SK-N-SH (cell line): ENCODE data around the gene PRICKLE2. TPM values are rescaled to one million over a fixed set of nuclear protein-coding genes. Genes with fewer than 3 reads are reported as not detected.

ENCODE experiments used
- CTCF ChIA-PET: fragments of 300-600, 350-600 bp; formaldehyde crosslinking; extraction: SDS; loops from one replicate; lab custom pipeline; 2021; lab: Yijun Ruan, JAX
- POLR2A ChIA-PET: fragments of 350-600 bp; sonication (Branson Sonifier 250); formaldehyde crosslinking; extraction: SDS; loops from one replicate; lab custom pipeline; 2020; ENCODE audit warnings: antibody characterized with exemption, inconsistent platforms; lab: Yijun Ruan, JAX
- DNase-seq: peaks from one replicate; pipeline ENCODE4 v3.0.0; 2012
- H2AFZ ChIP-seq: fragments of 200-600 bp; sonication (generic); 2 replicates; pipeline ENCODE4 v1.8.1; 2016; ENCODE audit warnings: antibody characterized with exemption, mild to moderate bottlenecking, low read depth
- H3F3A ChIP-seq: fragments of 200-600 bp; sonication (generic); replicated peaks from 2 replicates; pipeline ENCODE3; 2016; ENCODE audit warnings: antibody characterized with exemption, mild to moderate bottlenecking; ENCODE audit not compliant: insufficient read depth
- H3K27ac ChIP-seq, 2 experiments: fragments of 200-500 bp in 1 of 2; fragments of 200-600 bp in 1 of 2; sonication (Bioruptor generic) in 1 of 2; sonication (generic), shearing (Covaris generic) in 1 of 2; 2 replicates each; pipeline versions ENCODE4 v1.5.1 to v1.6.1; 2014 to 2016; ENCODE audit warnings: low read depth in 2 of 2, inconsistent platforms in 1 of 2, low read length in 1 of 2, mild to moderate bottlenecking in 1 of 2, mixed read lengths in 1 of 2
- H3K27me3 ChIP-seq: fragments of 200-600 bp; sonication (generic), shearing (Covaris generic); 2 replicates; pipeline ENCODE4 v1.6.1; 2016; ENCODE audit warnings: mixed run types; ENCODE audit not compliant: insufficient read depth
- H3K36me3 ChIP-seq, 2 experiments: fragments of 200-500 bp in 1 of 2; fragments of 200-600 bp in 1 of 2; sonication (Bioruptor generic) in 1 of 2; sonication (generic) in 1 of 2; replicated peaks in 1 of 2; 2 replicates each; pipeline versions ENCODE3 to v1.5.1; 2014 to 2016; ENCODE audit warnings: low read length in 1 of 2, mild to moderate bottlenecking in 1 of 2; ENCODE audit not compliant: insufficient read depth in 2 of 2, control insufficient read depth in 1 of 2
- H3K4me1 ChIP-seq, 2 experiments: fragments of 200-500 bp in 1 of 2; fragments of 200-600 bp in 1 of 2; sonication (Bioruptor generic) in 1 of 2; sonication (generic), shearing (Covaris generic) in 1 of 2; 2 replicates each; pipeline versions ENCODE4 v1.5.1 to v1.6.1; 2014 to 2016; ENCODE audit warnings: low read depth in 1 of 2, low read length in 1 of 2, mixed run types in 1 of 2; ENCODE audit not compliant: insufficient read depth in 2 of 2, control insufficient read depth in 1 of 2
- H3K4me2 ChIP-seq: fragments of 200-600 bp; sonication (generic), shearing (Covaris generic); 2 replicates; pipeline ENCODE4 v1.6.1; 2017; ENCODE audit warnings: mixed run types
- H3K4me3 ChIP-seq, 2 experiments: fragments of 200-500 bp in 1 of 2; fragments of 200-600 bp in 1 of 2; sonication (Bioruptor generic) in 1 of 2; sonication (generic), shearing (Covaris generic) in 1 of 2; 2 replicates each; pipeline versions ENCODE4 v1.5.1 to v1.8.1; 2014 to 2016; ENCODE audit warnings: low read depth in 2 of 2, inconsistent platforms in 1 of 2, low read length in 1 of 2, mild to moderate bottlenecking in 1 of 2, mixed read lengths in 1 of 2, moderate library complexity in 1 of 2
- H3K79me2 ChIP-seq: fragments of 200-600 bp; sonication (generic); 2 replicates; pipeline ENCODE4 v1.8.1; 2017; ENCODE audit warnings: mild to moderate bottlenecking; ENCODE audit not compliant: insufficient read depth
- H3K9ac ChIP-seq: fragments of 200-600 bp; sonication (generic); 2 replicates; pipeline ENCODE4 v1.6.1; 2017; ENCODE audit warnings: mixed run types
- H3K9me2 ChIP-seq: fragments of 200-600 bp; sonication (generic); 2 replicates; pipeline ENCODE4 v1.6.1; 2017; ENCODE audit warnings: mixed run types
- H3K9me3 ChIP-seq: fragments of 200-600 bp; sonication (generic); 2 replicates; pipeline ENCODE4 v1.6.1; 2017; ENCODE audit warnings: mixed run types, mild to moderate bottlenecking, moderate library complexity
- H4K20me1 ChIP-seq: fragments of 200-600 bp; sonication (generic); 2 replicates; pipeline ENCODE4 v1.6.1; 2017; ENCODE audit warnings: mild to moderate bottlenecking, mixed run types; ENCODE audit not compliant: insufficient read depth
- CHD2 ChIP-seq: fragments of 150-350 bp; IDR thresholded peaks from 2 replicates; pipeline ENCODE4 v1.6.1; 2018; ENCODE audit warnings: low read length; ENCODE audit not compliant: partially characterized antibody
- CTCF ChIP-seq: fragments of 200-600 bp; sonication (generic); IDR thresholded peaks from 2 replicates; pipeline ENCODE4 v1.6.1; 2017; ENCODE audit warnings: antibody characterized with exemption, mild to moderate bottlenecking, moderate library complexity
- ELF1 ChIP-seq: IDR thresholded peaks from 2 replicates; pipeline ENCODE4 v1.4.0; 2012
- EP300 ChIP-seq, 2 experiments: IDR thresholded peaks; 2 replicates each; pipeline versions ENCODE4 v1.4.0 to v1.6.1; 2012; ENCODE audit warnings: borderline replicate concordance in 1 of 2, low read depth in 1 of 2, low read length in 1 of 2
- FOSL2 ChIP-seq: IDR thresholded peaks from 2 replicates; pipeline ENCODE4 v1.4.0; 2012; ENCODE audit warnings: low read depth, mild to moderate bottlenecking, moderate library complexity, borderline replicate concordance
- FOXM1 ChIP-seq: IDR thresholded peaks from 2 replicates; pipeline ENCODE4 v1.4.0; 2012; ENCODE audit warnings: low read depth, mild to moderate bottlenecking
- GABPA ChIP-seq: IDR thresholded peaks from 2 replicates; pipeline ENCODE4 v1.4.0; 2012; ENCODE audit warnings: low read depth, mild to moderate bottlenecking
- JUND ChIP-seq: IDR thresholded peaks from 2 replicates; pipeline ENCODE4 v1.4.0; 2012
- MEF2A ChIP-seq: IDR thresholded peaks from 2 replicates; pipeline ENCODE4 v1.4.0; 2012; ENCODE audit warnings: low read depth, borderline replicate concordance
- MXI1 ChIP-seq: IDR thresholded peaks from 2 replicates; pipeline ENCODE4 v1.6.1; 2012; ENCODE audit warnings: mild to moderate bottlenecking, low read depth, low read length, improper control_type of control experiment
- NFIC ChIP-seq: IDR thresholded peaks from 2 replicates; pipeline ENCODE4 v1.4.0; 2012; ENCODE audit warnings: borderline replicate concordance
- NRF1 ChIP-seq: IDR thresholded peaks from 2 replicates; pipeline ENCODE4 v1.6.1; 2012; ENCODE audit warnings: low read depth, mild to moderate bottlenecking, low read length
- POLR2AphosphoS5 ChIP-seq: IDR thresholded peaks from 2 replicates; pipeline ENCODE4 v1.6.1; 2012; ENCODE audit warnings: low read depth, low read length
- RAD21 ChIP-seq: IDR thresholded peaks from 2 replicates; pipeline ENCODE4 v1.6.1; 2012; ENCODE audit warnings: mild to moderate bottlenecking, low read length
- RCOR1 ChIP-seq: fragments of 150-350 bp; IDR thresholded peaks from 2 replicates; pipeline ENCODE4 v1.6.1; 2017; ENCODE audit warnings: antibody characterized with exemption, low read length
- ZBTB33 ChIP-seq: IDR thresholded peaks from 2 replicates; pipeline ENCODE4 v1.4.0; 2012; ENCODE audit warnings: low read depth, borderline replicate concordance
- WGBS: methylation state at CpG from one replicate; pipeline ENCODE4 v1.1.6; 2017; ENCODE audit warnings: low lambda C conversion rate; 5-methylcytosine and 5-hydroxymethylcytosine counted together
- polyA plus RNA-seq, 3 experiments: library from polyadenylated mRNA; depleted of rRNA; stranded (reverse); fragments of >200 nt; gene quantifications; 2 replicates each; pipeline ENCODE4 v1.2.3, GENCODE V29; 2012
- TF ChIP-seq, protein P1 (sequence below): fragments of 150-350 bp; IDR thresholded peaks from 2 replicates; pipeline ENCODE4 v1.6.1; 2017; ENCODE audit warnings: antibody characterized with exemption, low read length, low read depth, borderline replicate concordance
- TF ChIP-seq, protein P2 (sequence below): IDR thresholded peaks from 2 replicates; pipeline ENCODE4 v1.4.0; 2012; ENCODE audit warnings: low read depth
- TF ChIP-seq, protein P3 (sequence below): fragments of 150-350 bp; IDR thresholded peaks from 2 replicates; pipeline ENCODE4 v1.6.1; 2016; ENCODE audit warnings: mild to moderate bottlenecking, low read depth, low read length

The PRICKLE2 gene
- polyA plus RNA-seq, 1 of the 3 experiments (the other 2 are of a cell fraction) = 0.67 TPM

DNA sequence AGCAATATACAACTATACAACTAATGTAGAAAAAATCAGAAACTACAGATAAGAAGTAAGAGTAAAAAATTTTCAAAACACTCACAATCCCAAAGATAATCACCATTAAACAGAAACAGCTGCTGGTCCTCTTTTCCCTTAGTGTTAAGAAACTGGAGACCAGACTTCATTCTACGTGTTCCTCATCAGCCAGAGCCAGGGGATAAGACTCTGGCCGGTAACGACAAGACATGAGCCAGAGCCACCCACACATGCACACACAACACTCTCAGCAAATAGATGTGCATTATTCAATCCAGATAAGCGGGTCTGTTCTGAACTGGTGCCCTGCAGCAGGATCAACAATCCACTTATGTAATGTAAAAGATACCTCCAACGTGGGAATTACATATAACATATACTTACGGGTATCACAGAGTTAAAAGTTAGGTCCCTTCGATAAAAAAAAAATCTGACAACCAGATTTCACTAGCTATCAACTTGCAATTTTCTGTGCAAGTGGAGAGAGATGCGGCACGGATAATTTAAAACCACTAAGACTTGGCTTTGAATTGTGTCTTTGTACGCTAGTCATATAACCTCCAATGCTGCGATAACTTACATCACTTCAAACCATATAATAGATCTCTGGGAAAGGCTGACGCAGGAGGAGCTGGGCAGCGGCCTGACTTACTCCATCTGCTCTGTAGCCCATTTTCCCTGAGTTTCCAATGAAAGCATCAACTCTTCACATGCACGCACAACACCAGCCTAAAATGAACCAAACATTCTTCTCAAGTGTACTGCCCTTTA is 17.8 kb downstream of the PRICKLE2 start (continued):
- no peak for TF ChIP-seq ZBTB33
- peak; percentile 87 for TF ChIP-seq CHD2
- TF ChIP-seq FOSL2 = no peak
- TF ChIP-seq, protein P1, sequence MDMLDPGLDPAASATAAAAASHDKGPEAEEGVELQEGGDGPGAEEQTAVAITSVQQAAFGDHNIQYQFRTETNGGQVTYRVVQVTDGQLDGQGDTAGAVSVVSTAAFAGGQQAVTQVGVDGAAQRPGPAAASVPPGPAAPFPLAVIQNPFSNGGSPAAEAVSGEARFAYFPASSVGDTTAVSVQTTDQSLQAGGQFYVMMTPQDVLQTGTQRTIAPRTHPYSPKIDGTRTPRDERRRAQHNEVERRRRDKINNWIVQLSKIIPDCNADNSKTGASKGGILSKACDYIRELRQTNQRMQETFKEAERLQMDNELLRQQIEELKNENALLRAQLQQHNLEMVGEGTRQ = no peak
- peak; percentile 22; the same call in 1 of the 2 replicates for TF ChIP-seq POLR2AphosphoS5
- TF ChIP-seq, protein P2, sequence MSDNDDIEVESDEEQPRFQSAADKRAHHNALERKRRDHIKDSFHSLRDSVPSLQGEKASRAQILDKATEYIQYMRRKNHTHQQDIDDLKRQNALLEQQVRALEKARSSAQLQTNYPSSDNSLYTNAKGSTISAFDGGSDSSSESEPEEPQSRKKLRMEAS = no peak
- peak; percentile 96 for TF ChIP-seq RCOR1
- no peak for TF ChIP-seq GABPA

DNA sequence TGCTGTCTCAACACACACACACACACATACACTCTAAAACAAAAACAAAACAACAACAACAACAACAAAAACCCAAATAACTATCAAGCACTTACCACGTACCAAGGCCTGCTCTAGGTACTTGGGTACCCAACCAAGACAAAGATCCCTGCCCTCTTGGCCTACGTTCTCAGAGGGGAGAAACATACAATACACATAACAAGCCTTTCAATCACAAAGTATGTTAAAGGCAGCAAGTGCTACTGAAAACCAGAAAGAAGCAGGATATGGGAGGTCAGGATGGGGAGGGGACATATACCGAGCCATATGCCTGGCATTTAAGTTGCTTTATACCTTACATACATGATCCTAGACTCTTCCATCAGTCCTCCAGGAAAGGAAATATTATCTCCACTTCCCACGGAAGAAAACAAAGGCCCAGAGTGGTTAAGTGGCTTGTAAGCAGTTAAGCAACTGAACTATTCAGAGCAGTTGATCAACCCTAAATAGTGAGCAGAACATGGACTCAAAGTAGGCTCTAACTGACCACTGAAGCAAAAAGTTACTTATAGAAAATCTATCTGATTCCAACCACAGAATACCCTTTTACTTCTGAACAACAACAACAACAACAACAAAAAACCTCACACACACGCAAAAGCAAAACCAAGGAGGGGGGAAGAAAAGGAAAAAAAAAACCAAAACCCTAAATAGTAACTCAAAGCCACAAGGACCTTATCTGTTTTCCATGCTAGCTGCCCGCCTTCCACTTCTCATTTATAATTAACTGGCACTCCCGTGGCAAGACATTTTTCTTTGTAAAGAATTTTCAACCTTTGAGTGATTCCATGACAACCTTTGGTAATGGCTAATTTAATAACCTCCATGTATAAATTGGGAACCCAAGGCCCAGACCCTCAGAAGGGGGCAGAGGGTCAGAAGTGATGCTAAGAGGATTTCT is 21.0 kb downstream of the PRICKLE2 start:
- ChIA-PET POLR2A (no interaction called here), CTCF (no interaction called here)
- H4K20me1 ChIP-seq = no peaks in the 10 kb centered on the region
- no peak overlapping the region for H3K4me2 ChIP-seq
- peaks cover 7% of the 10 kb centered on the region for H3F3A ChIP-seq
- WGBS = 85% methylated on average over 7 of the region's 7 CpGs
- no peak overlapping the region for H3K27ac ChIP-seq
- no peaks in the 10 kb centered on the region for H3K36me3 ChIP-seq
- H3K9me3 ChIP-seq = no peaks in the 10 kb centered on the region
- no peak overlapping the region for H3K9ac ChIP-seq
- DNase-seq = no peak
- H3K27me3 ChIP-seq = no peaks in the 10 kb centered on the region
- H3K9me2 ChIP-seq = no peaks in the 10 kb centered on the region
- no peak overlapping the region for H3K4me3 ChIP-seq
- no peaks in the 10 kb centered on the region for H3K79me2 ChIP-seq
- H3K4me1 ChIP-seq = peaks cover 0 to 18% of the 10 kb centered on the region in 2 experiments; a peak in 2 of 4 replicates
- H2AFZ ChIP-seq = no peak overlapping the region
- TF ChIP-seq MEF2A (no peak), MXI1 (no peak), NFIC (no peak), GABPA (no peak), FOXM1 (no peak), NRF1 (no peak), ELF1 (no peak), JUND (no peak), EP300 (IDR thresholded peaks at IDR 0.05; ENCODE audit: borderline replicate concordance in 1 of 2, low read depth in 1 of 2, low read length in 1 of 2) (no peak), RAD21 (no peak), FOSL2 (no peak), RCOR1 (no peak), POLR2AphosphoS5 (no peak), CTCF (no peak)
- TF ChIP-seq, protein P3, sequence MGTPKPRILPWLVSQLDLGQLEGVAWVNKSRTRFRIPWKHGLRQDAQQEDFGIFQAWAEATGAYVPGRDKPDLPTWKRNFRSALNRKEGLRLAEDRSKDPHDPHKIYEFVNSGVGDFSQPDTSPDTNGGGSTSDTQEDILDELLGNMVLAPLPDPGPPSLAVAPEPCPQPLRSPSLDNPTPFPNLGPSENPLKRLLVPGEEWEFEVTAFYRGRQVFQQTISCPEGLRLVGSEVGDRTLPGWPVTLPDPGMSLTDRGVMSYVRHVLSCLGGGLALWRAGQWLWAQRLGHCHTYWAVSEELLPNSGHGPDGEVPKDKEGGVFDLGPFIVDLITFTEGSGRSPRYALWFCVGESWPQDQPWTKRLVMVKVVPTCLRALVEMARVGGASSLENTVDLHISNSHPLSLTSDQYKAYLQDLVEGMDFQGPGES = no peak
